ENCODE measurements around the gene VDAC1.
A peak's percentile ranks its signal among the peaks of the same experiment; 100 is the strongest.

The VDAC1 gene

DNA sequence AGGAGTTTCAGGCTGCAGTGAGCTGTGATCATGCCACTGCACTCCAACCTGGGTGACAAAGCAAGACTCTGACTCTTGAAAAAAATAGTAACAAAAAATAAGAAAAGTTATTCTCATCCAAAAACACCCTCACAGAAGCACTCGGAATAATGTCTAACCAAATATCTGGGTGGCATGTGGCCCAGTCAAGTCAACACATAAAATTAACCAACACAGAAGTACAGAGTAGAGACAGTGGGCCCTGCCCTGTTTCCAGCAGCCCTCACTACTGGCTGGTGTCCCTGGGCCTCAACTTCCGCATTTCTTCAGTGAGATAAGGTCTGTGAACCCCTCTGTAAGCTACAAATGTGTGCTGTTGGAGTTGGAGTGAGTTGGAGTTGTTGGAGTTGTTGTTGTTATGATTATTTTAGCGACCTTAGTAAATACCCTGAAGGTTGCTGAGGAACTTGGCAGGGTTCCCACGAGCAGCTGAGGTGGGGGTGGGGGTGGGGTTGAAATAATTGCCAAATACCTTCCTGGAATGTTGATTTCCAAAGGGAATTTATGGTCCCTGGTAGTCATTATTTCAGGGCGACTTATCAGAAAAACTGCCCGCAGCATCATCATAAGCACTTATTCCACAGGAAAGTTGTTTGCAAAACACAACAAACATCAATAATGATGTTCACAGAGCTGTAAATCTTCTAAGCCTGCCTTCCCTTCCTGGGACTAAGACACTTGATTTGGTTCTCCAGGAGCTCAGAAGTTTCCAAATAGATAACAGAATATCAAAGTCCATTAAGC lies 66.5 kb downstream of the VDAC1 start:
- peak; percentile 46 for DNase-seq

DNA sequence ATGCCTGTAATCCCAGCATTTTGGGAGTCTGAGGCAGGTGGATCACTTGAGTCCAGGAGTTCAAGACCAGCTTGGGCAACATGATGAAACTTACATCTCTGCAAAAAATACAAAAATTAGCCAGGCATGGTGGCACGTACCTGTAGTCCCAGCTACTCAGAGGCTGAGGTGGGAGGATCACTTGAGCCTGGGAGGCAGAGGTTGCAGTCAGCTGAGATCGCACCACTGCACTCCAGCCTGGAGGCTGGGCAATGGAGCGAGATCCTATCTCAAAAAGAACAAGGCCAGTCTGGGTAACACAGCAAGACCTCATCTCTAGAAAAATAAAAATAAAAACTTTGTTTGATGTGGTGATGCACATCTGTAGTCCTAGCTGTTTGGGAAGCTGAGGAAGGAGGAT lies 67.1 kb downstream of the VDAC1 start:
- DNase-seq = peak; percentile 24

GRCh38 chr5:133936651-133937015 lies 68.1 kb downstream of the VDAC1 start:
- DNase-seq = peak; percentile 37

- DNase-seq = peak; percentile 18
Measured at GRCh38 chr5:133935991-133936650, 68.7 kb downstream of the VDAC1 start.

DNA sequence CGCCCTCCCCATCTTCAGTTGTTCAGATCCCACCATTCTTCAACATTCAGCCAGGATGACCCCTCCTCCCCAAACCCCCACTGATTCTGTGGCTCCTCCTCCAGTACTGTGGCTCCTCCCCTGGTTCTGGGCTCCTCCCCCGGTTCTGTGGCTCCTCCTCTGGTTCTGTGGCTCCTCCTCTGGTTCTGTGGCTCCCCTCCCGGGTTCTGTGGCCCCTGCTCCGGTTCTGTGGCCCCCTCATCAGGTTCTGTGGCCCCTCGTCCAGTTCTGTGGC lies 69.2 kb downstream of the VDAC1 start:
- peak; percentile 28 for DNase-seq

GRCh38 chr5:133934822-133935666 lies 69.7 kb downstream of the VDAC1 start:
- DNase-seq = no peak

GRCh38 chr5:133934311-133934710 lies 70.5 kb downstream of the VDAC1 start:
- DNase-seq = no peak

DNA sequence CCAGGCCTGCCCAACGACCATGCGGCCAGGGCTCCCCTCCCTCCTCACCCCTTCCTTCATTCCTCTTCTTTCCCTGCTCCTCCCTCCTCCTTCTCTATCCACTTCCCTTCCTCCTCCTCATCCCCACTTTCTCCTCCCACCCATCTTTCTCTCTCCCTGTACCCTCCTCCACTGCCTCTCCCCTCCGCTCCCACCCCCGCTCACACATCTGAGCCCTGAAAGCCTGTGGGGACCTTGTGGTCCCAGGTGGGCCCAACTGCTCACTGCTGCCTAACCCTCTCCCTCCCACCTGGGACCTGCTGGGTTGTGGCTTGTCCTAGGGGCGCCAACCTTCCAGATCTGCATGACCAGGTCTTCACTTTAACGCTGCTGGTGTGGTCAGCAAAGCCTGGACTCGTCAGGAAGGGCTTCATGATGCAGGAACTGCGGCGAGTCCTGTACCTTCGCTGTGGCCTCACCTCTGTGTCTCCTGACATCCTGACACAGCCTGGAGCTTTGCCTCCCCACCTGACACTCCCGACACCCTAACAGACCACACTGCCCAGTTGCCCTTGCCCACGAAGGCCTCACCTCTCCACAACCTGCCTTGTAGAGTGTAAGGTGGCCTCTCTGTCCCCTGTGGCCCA lies 71.0 kb downstream of the VDAC1 start:
- no peak for DNase-seq

DNA sequence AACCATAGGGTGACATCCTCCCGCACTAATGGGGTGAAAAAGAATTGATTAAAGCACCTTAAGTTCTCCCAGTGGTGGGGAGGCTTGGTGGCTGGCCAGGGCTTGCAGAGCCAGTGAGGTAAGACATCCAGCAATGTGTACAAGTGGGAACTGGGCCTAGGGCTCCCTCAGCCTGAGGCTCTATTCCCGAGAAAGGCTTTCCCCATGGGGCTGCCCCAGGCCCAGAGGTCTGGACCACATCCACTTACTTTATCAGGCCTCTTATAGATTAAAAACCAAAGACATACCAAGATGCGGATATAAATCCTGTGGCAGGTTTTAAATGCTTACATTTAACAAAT lies 71.6 kb downstream of the VDAC1 start:
- no peak for DNase-seq

- no peak for DNase-seq
Measured at GRCh38 chr5:133932441-133933168, 72.2 kb downstream of the VDAC1 start.

GRCh38 chr5:133931546-133931945 lies 73.2 kb downstream of the VDAC1 start:
- DNase-seq = no peak

GRCh38 chr5:133930813-133931090 lies 74.0 kb downstream of the VDAC1 start:
- no peak for DNase-seq

- DNase-seq = no peak
Measured at GRCh38 chr5:133930061-133930812, 74.5 kb downstream of the VDAC1 start.

GRCh38 chr5:133928587-133929393 lies 76.0 kb downstream of the VDAC1 start:
- DNase-seq = no peak

DNA sequence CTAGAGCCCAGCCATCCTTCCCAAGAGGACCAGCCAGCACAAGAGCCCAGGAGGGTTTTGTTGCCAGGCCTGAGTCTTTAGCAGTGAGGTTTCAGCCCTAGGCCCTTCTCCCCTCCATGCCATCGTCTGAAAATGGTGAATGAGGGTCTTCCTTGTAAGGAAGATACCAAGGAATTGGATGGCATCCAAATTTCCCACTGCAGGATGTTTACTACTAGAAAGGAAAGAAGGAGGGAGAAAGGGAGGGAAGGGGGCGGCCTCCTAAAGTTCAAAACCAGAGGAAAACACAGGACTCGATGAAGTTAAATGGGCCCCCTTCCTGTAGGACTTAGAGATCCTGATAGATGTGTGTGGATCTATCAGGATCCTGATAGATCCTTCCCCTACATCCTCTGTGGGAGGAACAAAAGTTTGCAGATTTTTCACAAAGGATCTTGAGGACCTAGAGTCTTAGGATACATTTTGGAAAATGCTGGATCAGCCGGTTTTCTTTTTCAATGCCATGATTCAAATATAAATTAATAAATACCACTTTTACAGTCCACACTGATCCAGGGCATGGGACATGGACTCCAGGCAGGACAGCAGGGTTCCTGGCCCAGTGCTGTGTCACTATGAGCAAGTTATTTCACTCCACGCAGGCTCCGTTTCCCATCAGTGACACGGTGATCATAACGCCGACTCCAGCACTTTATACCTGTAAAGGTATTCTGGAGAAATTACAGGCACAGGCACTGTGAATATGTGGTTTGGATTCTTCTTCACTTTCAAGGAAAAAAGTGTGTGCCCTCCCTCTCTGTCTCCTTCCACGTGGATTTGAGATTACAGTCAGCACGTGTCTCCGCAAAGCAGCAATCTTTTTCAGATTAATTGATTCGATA lies 77.2 kb downstream of the VDAC1 start:
- DNase-seq = no peak

- DNase-seq = no peak
Measured at GRCh38 chr5:133926489-133927299, 78.1 kb downstream of the VDAC1 start.

DNA sequence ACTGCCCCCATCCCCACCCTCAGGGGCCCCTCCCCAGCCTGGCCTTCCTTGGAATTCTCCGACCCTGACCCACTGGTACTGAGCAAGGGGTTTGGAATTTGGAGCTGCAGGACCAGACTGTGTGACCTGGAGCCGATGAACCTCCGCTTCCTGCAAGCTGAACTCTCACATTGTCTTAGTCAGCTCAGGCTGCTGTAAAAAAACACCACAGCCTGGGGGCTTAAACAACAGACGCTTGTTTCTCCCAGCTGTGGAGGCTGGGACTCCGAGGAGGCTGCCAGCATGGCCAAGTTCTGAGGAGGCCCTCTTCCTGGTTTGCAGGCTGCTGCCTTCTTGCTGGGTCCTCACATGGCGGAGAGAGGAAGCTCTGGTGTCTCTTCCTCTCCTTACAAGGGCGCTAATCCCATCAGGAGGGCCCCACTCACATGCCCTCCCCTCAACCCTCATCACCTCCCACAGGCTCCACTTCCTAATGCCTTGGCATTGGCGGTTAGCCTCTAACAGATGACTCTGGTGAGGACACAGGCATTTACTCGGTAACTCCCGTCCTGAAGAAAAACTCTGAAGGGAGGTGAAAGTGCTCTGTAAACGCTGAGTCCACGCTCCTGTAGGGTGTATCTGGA lies 78.8 kb downstream of the VDAC1 start:
- peak; percentile 98 for DNase-seq

GRCh38 chr5:133925269-133925668 lies 79.5 kb downstream of the VDAC1 start:
- DNase-seq = no peak
